GM23338 (cell line): ENCODE data around the gene RTKN2. TPM values are rescaled to one million over a fixed set of nuclear protein-coding genes. Genes with fewer than 3 reads are reported as not detected.

Source experiments
- ATAC-seq: fragments of 200-7000 bp; cut with Tn5 transposase; 3 replicates; pipeline ENCODE4 v1.9.1; 2020
- DNase-seq: peaks from one replicate; pipeline ENCODE4 v3.0.0-alpha.2; 2015; ENCODE audit warnings: low spot score
- H2AFZ ChIP-seq: fragments of 200-600 bp; sonication (generic); 2 replicates; pipeline ENCODE4 v1.8.0; 2016; ENCODE audit warnings: antibody characterized with exemption, mild to moderate bottlenecking, moderate library complexity
- H3F3A ChIP-seq: fragments of 200-600 bp; sonication (generic); replicated peaks from 2 replicates; pipeline ENCODE4 v1.8.0; 2017; ENCODE audit warnings: antibody characterized with exemption, mixed run types, low read depth
- H3K27ac ChIP-seq: fragments of 200-600 bp; sonication (generic); 2 replicates; pipeline ENCODE4 v1.6.1; 2016; ENCODE audit warnings: low read depth
- H3K27me3 ChIP-seq: fragments of 200-600 bp; sonication (generic); 2 replicates; pipeline ENCODE4 v1.8.0; 2016; ENCODE audit warnings: mild to moderate bottlenecking, mixed run types, moderate library complexity; ENCODE audit not compliant: insufficient read depth
- H3K36me3 ChIP-seq: fragments of 200-600 bp; sonication (generic); 2 replicates; pipeline ENCODE4 v1.8.0; 2016; ENCODE audit warnings: mild to moderate bottlenecking; ENCODE audit not compliant: insufficient read depth
- H3K4me1 ChIP-seq: fragments of 200-600 bp; sonication (generic); 2 replicates; pipeline ENCODE4 v1.8.0; 2016; ENCODE audit warnings: mild to moderate bottlenecking, moderate library complexity; ENCODE audit not compliant: insufficient read depth
- H3K4me2 ChIP-seq: fragments of 200-600 bp; sonication (generic); 2 replicates; pipeline ENCODE4 v1.7.1; 2017; ENCODE audit warnings: mixed run types
- H3K4me3 ChIP-seq: fragments of 200-600 bp; sonication (generic); 2 replicates; pipeline ENCODE4 v1.6.1; 2016; ENCODE audit warnings: mixed run types
- H3K79me2 ChIP-seq: fragments of 200-600 bp; sonication (generic); replicated peaks from 2 replicates; pipeline ENCODE4 v1.8.0; 2017; ENCODE audit warnings: mild to moderate bottlenecking; ENCODE audit not compliant: insufficient read depth
- H3K9me2 ChIP-seq: fragments of 200-600 bp; sonication (generic); 2 replicates; pipeline ENCODE4 v1.8.0; 2017; ENCODE audit not compliant: insufficient read depth
- H4K20me1 ChIP-seq: fragments of 200-600 bp; sonication (generic); replicated peaks from 2 replicates; pipeline ENCODE4 v1.8.0; 2017; ENCODE audit warnings: mild to moderate bottlenecking; ENCODE audit not compliant: insufficient read depth
- H3K27ac Mint-ChIP-seq: 2 replicates; pipeline ENCODE4 v1.8.0; 2020; ENCODE audit warnings: inconsistent platforms, mild to moderate bottlenecking, moderate library complexity, mixed read lengths
- H3K27me3 Mint-ChIP-seq: 3 replicates; pipeline ENCODE4 v1.8.0; 2022; ENCODE audit warnings: low read depth, mild to moderate bottlenecking, moderate library complexity, mixed read lengths, inconsistent platforms; ENCODE audit not compliant: insufficient read depth, poor library complexity
- H3K36me3 Mint-ChIP-seq: 3 replicates; pipeline ENCODE4 v1.8.0; 2021; ENCODE audit warnings: low read depth, mild to moderate bottlenecking, inconsistent platforms, moderate library complexity, mixed read lengths
- H3K4me1 Mint-ChIP-seq: 3 replicates; pipeline ENCODE4 v1.8.0; 2020; ENCODE audit warnings: mild to moderate bottlenecking, inconsistent platforms, mixed read lengths
- H3K4me3 Mint-ChIP-seq: 3 replicates; pipeline ENCODE4 v1.8.0; 2021; ENCODE audit warnings: moderate library complexity, mild to moderate bottlenecking, inconsistent platforms, mixed read lengths
- H3K9me3 Mint-ChIP-seq: 3 replicates; pipeline ENCODE4 v1.8.0; 2020; ENCODE audit warnings: moderate library complexity, mild to moderate bottlenecking, inconsistent platforms, mixed read lengths
- CREB1 ChIP-seq: fragments of 250-450 bp; sonication (Bioruptor Pico); IDR thresholded peaks from 2 replicates; pipeline ENCODE4 v1.5.0; 2020; ENCODE audit warnings: low read depth, mild to moderate bottlenecking, moderate library complexity
- EZH2 ChIP-seq: fragments of 200-600 bp; sonication (generic); IDR thresholded peaks from one replicate; pipeline ENCODE4 v1.8.0; 2017; ENCODE audit warnings: antibody characterized with exemption, mild to moderate bottlenecking, low read depth; ENCODE audit not compliant: unreplicated experiment
- EZH2phosphoT487 ChIP-seq: fragments of 200-600 bp; sonication (generic); IDR thresholded peaks from one replicate; pipeline ENCODE4 v1.8.1; 2018; ENCODE audit warnings: antibody characterized with exemption; ENCODE audit not compliant: unreplicated experiment
- JUNB ChIP-seq: IDR thresholded peaks from one replicate; pipeline ENCODE4 v1.6.1; 2016; ENCODE audit warnings: antibody characterized with exemption; ENCODE audit not compliant: unreplicated experiment
- NANOG ChIP-seq: IDR thresholded peaks from 2 replicates; pipeline ENCODE4 v1.6.1; 2016; ENCODE audit warnings: antibody characterized with exemption, borderline replicate concordance
- POLR2AphosphoS5 ChIP-seq: IDR thresholded peaks from 2 replicates; pipeline ENCODE4 v1.6.1; 2016; ENCODE audit warnings: antibody characterized with exemption, low read depth
- STAT1 ChIP-seq: IDR thresholded peaks from one replicate; pipeline ENCODE4 v1.6.1; 2016; ENCODE audit warnings: antibody characterized with exemption; ENCODE audit not compliant: unreplicated experiment
- ZNF114 ChIP-seq: fragments of 250-450 bp; sonication (Bioruptor Pico); IDR thresholded peaks from 2 replicates; pipeline ENCODE4 v1.5.0; 2020; ENCODE audit warnings: mild to moderate bottlenecking, moderate library complexity
- ZNF331 ChIP-seq: fragments of 250-450 bp; sonication (Bioruptor Pico); IDR thresholded peaks from 2 replicates; pipeline ENCODE4 v1.5.0; 2020; ENCODE audit warnings: low read depth, mild to moderate bottlenecking, moderate library complexity
- polyA plus RNA-seq: library from polyadenylated mRNA; unstranded; fragments of >200 nt; fragmentation: Nextera tagmentation; extraction: Ambion mirVana; gene quantifications from 2 replicates; pipeline ENCODE4 v1.2.1, GENCODE V29; 2016
- total RNA-seq: library from RNA; depleted of rRNA; stranded (reverse); fragments of >200 nt; shearing (Covaris generic); gene quantifications from 2 replicates; pipeline ENCODE4 v1.2.3, GENCODE V29; 2014
- TF ChIP-seq, protein P1 (sequence below), 2 experiments: fragments of 200-600 bp in 1 of 2; sonication (generic) in 1 of 2; conservative IDR thresholded peaks; 2 replicates each; pipeline versions ENCODE4 v1.5.1 to v1.6.1; 2016 to 2017; ENCODE audit warnings: antibody characterized with exemption in 2 of 2, low read depth in 2 of 2, mild to moderate bottlenecking in 2 of 2, moderate library complexity in 1 of 2
- TF ChIP-seq, protein P2 (sequence below): IDR thresholded peaks from 2 replicates; pipeline ENCODE4 v1.6.1; 2016; ENCODE audit warnings: antibody characterized with exemption
- TF ChIP-seq, protein P3 (sequence below): IDR thresholded peaks from one replicate; pipeline ENCODE4 v1.6.1; 2018; ENCODE audit warnings: antibody characterized with exemption; ENCODE audit not compliant: unreplicated experiment

RTKN2 gene
- total and polyA plus RNA-seq, 2 experiments from 2014 or later: 15.3 to 23.6 TPM

DNA sequence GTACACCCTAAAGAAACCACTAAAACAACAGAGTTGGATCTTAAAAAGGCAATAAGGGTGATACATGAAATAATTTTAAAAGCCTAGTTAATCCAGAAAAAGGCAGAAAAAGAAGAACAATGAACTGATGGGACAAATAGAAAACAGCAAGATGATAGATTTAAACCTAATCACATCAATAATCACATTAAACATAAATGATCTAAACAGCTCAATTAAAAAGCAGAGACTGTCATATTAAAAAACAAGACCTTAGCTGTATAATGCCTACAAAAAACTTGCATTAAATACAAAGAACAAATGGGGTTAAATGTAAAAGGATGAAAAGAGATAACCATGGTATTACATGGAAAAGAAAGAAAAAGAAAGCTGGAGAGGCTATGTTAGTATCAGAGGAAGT is 96.2 kb downstream of the RTKN2 start (continued):
- TF ChIP-seq, protein P1, sequence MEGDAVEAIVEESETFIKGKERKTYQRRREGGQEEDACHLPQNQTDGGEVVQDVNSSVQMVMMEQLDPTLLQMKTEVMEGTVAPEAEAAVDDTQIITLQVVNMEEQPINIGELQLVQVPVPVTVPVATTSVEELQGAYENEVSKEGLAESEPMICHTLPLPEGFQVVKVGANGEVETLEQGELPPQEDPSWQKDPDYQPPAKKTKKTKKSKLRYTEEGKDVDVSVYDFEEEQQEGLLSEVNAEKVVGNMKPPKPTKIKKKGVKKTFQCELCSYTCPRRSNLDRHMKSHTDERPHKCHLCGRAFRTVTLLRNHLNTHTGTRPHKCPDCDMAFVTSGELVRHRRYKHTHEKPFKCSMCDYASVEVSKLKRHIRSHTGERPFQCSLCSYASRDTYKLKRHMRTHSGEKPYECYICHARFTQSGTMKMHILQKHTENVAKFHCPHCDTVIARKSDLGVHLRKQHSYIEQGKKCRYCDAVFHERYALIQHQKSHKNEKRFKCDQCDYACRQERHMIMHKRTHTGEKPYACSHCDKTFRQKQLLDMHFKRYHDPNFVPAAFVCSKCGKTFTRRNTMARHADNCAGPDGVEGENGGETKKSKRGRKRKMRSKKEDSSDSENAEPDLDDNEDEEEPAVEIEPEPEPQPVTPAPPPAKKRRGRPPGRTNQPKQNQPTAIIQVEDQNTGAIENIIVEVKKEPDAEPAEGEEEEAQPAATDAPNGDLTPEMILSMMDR (conservative IDR thresholded peaks at IDR 0.05; ENCODE audit: low read depth in 2 of 2): no peak
- TF ChIP-seq JUNB (no peak), EZH2phosphoT487 (no peak), NANOG (no peak), ZNF331 (CRISPR knock-in tag) (no peak), POLR2AphosphoS5 (no peak), EZH2 (no peak), STAT1 (no peak), ZNF114 (CRISPR knock-in tag) (no peak), CREB1 (CRISPR knock-in tag) (no peak)
- TF ChIP-seq, protein P2, sequence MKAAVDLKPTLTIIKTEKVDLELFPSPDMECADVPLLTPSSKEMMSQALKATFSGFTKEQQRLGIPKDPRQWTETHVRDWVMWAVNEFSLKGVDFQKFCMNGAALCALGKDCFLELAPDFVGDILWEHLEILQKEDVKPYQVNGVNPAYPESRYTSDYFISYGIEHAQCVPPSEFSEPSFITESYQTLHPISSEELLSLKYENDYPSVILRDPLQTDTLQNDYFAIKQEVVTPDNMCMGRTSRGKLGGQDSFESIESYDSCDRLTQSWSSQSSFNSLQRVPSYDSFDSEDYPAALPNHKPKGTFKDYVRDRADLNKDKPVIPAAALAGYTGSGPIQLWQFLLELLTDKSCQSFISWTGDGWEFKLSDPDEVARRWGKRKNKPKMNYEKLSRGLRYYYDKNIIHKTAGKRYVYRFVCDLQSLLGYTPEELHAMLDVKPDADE: no peak

DNA sequence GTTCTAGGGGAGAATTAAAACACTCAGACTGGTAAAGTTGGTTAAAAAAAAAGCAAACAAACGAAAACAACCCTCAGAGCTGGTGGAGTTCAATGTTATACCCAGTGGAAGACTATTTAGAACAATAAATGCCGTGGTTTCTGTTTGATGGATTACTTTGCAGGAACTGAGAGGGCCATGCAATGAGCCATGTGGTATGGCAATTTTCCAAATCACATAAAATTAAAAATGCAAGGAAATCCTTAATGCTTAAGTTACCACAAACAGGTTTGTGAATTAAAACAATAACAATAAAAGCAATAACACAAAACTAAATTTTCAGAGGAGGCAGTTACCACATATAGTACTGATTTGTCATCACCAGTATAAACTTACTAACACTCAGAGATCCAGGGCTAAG is 96.9 kb downstream of the RTKN2 start:
- ATAC-seq (no peak), DNase-seq (no peak)
- no peaks in the 10 kb centered on the region for H3K4me1 ChIP-seq
- no peaks in the 10 kb centered on the region for H4K20me1 ChIP-seq
- H3K4me2 ChIP-seq: no peak overlapping the region
- H3K27me3 Mint-ChIP-seq: no peaks in the 10 kb centered on the region
- H3F3A ChIP-seq: no peaks in the 10 kb centered on the region
- H3K4me3 ChIP-seq: no peak overlapping the region
- no peaks in the 10 kb centered on the region for H3K79me2 ChIP-seq
- no peaks in the 10 kb centered on the region for H3K36me3 ChIP-seq
- no peaks in the 10 kb centered on the region for H3K27me3 ChIP-seq
- no peak overlapping the region for H3K27ac Mint-ChIP-seq
- H3K9me3 Mint-ChIP-seq: peaks cover 12% of the 10 kb centered on the region; the same call in 2 of the 3 replicates
- H3K27ac ChIP-seq: no peak overlapping the region
- H2AFZ ChIP-seq: no peak overlapping the region
- H3K9me2 ChIP-seq: no peaks in the 10 kb centered on the region
- no peak overlapping the region for H3K4me3 Mint-ChIP-seq
- peaks cover 2% of the 10 kb centered on the region for H3K4me1 Mint-ChIP-seq
- H3K36me3 Mint-ChIP-seq: peaks cover 7% of the 10 kb centered on the region; the same call in 1 of the 3 replicates
- TF ChIP-seq POLR2AphosphoS5: no peak
- TF ChIP-seq, protein P2: no peak
- TF ChIP-seq, protein P3, sequence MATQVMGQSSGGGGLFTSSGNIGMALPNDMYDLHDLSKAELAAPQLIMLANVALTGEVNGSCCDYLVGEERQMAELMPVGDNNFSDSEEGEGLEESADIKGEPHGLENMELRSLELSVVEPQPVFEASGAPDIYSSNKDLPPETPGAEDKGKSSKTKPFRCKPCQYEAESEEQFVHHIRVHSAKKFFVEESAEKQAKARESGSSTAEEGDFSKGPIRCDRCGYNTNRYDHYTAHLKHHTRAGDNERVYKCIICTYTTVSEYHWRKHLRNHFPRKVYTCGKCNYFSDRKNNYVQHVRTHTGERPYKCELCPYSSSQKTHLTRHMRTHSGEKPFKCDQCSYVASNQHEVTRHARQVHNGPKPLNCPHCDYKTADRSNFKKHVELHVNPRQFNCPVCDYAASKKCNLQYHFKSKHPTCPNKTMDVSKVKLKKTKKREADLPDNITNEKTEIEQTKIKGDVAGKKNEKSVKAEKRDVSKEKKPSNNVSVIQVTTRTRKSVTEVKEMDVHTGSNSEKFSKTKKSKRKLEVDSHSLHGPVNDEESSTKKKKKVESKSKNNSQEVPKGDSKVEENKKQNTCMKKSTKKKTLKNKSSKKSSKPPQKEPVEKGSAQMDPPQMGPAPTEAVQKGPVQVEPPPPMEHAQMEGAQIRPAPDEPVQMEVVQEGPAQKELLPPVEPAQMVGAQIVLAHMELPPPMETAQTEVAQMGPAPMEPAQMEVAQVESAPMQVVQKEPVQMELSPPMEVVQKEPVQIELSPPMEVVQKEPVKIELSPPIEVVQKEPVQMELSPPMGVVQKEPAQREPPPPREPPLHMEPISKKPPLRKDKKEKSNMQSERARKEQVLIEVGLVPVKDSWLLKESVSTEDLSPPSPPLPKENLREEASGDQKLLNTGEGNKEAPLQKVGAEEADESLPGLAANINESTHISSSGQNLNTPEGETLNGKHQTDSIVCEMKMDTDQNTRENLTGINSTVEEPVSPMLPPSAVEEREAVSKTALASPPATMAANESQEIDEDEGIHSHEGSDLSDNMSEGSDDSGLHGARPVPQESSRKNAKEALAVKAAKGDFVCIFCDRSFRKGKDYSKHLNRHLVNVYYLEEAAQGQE: no peak
- TF ChIP-seq, protein P1 (conservative IDR thresholded peaks at IDR 0.05; ENCODE audit: low read depth in 2 of 2): no peak
